HFF-Myc (cell line): ENCODE measurements around the gene ASPM.

Source experiments
- DNase-seq: peaks from one replicate; pipeline ENCODE4 v3.0.0-alpha.2; 2011; ENCODE audit warnings: low read depth; ENCODE audit errors: extremely low read depth
- H3K4me3 ChIP-seq: replicated peaks from 2 replicates; pipeline ENCODE4 v1.5.1; 2011; ENCODE audit warnings: low read depth, mild to moderate bottlenecking, control low read depth, low read length
- TF ChIP-seq, protein P1 (sequence below): IDR thresholded peaks from 2 replicates; pipeline ENCODE4 v1.5.1; 2012; ENCODE audit warnings: mild to moderate bottlenecking, low read depth, low read length, control low read depth; ENCODE audit errors: missing control alignments

ASPM gene

DNA sequence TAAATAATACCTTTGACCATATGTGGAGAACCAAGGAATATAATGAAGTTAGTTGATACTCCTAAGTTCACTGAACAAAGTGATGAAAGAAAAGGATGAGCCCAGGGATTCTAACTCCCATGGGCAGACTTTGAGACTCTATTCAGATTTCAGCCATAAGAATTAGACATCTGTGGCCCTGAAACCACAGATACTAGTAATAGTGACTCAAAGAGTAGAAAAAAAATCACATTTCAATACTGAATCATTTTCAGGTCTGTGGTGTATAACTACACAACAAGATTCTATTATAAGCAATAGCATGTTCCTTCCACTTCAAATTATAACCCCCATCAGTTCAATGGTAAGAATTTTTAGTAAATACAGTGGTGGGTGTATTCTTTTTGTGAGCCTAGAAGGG is 63.0 kb downstream of the ASPM start:
- DNase-seq = no peak
- TF ChIP-seq, protein P1, sequence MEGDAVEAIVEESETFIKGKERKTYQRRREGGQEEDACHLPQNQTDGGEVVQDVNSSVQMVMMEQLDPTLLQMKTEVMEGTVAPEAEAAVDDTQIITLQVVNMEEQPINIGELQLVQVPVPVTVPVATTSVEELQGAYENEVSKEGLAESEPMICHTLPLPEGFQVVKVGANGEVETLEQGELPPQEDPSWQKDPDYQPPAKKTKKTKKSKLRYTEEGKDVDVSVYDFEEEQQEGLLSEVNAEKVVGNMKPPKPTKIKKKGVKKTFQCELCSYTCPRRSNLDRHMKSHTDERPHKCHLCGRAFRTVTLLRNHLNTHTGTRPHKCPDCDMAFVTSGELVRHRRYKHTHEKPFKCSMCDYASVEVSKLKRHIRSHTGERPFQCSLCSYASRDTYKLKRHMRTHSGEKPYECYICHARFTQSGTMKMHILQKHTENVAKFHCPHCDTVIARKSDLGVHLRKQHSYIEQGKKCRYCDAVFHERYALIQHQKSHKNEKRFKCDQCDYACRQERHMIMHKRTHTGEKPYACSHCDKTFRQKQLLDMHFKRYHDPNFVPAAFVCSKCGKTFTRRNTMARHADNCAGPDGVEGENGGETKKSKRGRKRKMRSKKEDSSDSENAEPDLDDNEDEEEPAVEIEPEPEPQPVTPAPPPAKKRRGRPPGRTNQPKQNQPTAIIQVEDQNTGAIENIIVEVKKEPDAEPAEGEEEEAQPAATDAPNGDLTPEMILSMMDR = no peak
- no peak overlapping the region for H3K4me3 ChIP-seq

DNA sequence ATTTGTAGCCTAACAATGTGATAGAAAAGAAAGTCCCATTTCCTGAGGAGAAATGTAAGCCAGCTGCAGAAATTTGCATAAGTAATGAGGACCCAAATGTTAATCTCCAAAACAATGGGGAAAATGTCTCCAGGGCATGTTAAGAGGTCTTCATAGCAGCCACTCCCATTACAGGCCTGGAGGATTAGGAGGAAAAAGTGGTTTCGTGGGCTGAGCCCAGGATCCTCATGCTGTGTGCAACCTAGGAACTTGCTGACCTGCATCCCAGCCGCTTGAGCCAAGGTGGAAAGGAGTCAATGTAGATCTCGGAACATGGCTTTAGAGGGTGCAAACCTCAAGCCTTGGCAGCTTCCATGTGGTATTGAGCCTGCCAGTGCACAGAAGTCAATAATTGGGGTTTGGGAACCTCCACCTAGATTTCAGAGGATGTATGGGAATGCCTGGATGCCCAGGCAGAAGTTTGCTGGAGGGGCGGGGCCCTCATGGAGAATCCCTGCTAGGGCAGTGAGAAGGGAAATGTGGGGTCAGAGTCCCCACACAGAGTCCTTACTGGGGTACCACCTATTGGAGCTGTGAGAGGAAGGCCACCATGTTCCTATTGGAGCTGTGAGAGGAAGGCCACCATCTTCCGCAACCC is 65.2 kb downstream of the ASPM start:
- TF ChIP-seq, protein P1 = no peak
- H3K4me3 ChIP-seq = no peak overlapping the region
- no peak for DNase-seq

DNA sequence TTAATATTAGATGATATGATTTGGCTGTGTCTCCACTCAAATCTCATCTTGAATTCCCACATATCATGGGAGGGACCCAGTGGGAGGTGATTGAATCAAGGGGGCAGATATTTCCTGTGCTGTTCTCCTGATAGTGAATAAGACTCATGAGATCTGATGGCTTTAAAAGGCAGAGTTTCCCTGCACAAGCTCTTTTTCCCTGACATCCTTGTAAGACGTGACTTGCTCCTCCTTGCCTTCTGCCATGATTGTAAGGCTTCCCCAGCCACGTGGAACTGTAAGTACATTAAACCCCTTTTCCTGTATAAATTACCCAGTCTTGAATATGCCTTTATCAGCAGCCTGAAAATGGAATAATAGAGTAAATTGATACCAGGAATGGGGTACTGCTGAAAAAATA is 66.1 kb downstream of the ASPM start:
- TF ChIP-seq, protein P1 = no peak
- H3K4me3 ChIP-seq = no peak overlapping the region

DNA sequence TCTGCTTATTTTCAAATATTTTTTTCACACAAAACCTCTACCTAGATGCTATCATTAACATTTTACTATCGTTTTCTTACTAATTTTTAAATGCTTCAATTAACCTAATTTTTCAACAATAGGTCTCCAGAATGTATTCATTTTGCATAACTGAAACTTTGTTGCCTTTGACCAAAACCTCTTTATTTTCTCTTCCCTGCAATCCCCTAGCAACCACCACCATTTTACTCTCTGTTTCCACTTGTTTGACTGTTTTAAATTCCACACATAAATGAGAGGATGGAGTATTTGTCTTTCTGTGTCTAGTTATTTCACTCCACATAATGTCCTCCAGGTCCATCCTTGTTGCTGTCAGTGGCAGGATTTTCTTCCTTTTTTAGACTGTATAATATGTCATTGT is 69.9 kb downstream of the ASPM start:
- TF ChIP-seq, protein P1 = no peak
- H3K4me3 ChIP-seq = no peak overlapping the region
- no peak for DNase-seq

More for the DNA sequence above, 66.1 kb downstream of the ASPM start:
- no peak for DNase-seq

DNA sequence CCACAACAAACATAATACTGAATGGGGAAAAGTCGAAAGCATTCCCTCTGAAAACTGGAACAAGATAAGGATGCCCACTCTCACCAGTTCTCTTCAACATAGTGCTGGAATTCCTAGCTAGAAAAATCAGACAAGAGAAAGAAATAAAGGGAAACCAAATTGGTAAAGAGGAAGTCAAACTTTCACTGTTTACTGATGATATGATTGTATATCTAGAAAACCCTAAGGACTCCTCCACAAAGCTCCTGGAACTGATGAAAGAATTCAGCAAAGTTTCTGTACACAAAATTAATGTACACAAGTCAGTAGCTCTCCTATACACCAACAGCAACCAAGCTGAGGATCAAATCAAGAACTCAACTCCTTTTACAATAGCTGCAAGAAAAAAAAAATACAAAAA is 72.5 kb downstream of the ASPM start:
- TF ChIP-seq, protein P1 = no peak
- no peak for DNase-seq
- H3K4me3 ChIP-seq = no peak overlapping the region

DNA sequence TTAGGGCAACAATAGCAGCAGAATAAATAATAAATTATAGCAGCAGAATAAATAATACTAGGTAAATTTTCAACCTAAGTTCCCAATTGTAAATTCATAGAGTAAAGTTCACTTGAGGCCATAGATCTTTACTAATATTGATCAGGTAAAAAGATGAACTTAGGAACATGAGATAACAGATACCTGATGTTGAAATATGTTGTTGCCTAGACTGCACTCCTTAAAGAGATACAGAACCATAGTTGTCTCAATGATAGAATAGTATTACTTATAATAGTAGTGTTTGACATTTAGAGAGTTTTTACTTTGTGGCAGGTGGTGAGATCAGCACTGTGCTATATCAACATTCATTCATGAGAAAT is 79.0 kb downstream of the ASPM start:
- TF ChIP-seq, protein P1 = no peak
- H3K4me3 ChIP-seq = no peak overlapping the region
- no peak for DNase-seq

DNA sequence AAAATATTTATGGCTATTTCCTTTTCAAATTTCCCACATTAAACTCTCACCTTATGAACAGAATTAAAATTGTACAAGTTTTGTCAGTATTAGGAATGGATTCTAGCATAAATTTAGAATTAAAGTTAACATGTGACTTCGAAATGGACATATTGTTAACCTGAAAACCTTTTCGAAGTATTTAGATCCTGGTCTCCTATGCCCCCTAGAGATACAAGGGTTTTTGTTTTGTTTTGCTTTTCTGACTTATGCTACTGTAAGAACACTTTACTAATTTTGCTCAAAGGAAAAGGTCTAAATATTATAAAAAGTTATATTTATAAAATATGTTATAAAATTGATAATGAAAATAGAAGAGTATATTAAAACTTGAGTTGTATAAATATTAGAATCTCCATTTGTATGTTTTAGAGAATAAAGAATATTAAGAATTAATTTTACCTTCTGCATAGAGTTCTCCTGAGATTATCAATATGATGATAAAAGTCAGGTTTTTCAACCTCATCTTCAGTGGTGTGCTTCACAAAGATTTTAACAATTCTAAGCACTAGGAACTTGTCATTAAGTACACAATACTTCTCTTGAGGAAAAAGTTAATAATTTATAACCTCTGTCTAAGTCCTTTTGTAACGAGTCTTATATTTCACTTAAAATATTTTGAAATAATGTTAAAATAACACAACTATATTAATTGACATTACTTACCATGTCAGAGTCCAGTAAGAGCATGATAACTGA is 79.6 kb downstream of the ASPM start, which contains the start of gene F13B:
TSS of gene F13B (minus strand) at position 542 of the 738 bp plus-strand sequence. CDS start at position 505, 37 bp downstream.
- no peak for DNase-seq
- TF ChIP-seq, protein P1 = no peak
- H3K4me3 ChIP-seq = no peak within 1 kb of the TSS
